ENCODE results near the gene DNAJB7. TPM values are rescaled to one million over a fixed set of nuclear protein-coding genes. Genes with fewer than 3 reads are reported as not detected.

Gene DNAJB7
- total RNA-seq, 1 experiment from 2014 or later, result not detected

DNA sequence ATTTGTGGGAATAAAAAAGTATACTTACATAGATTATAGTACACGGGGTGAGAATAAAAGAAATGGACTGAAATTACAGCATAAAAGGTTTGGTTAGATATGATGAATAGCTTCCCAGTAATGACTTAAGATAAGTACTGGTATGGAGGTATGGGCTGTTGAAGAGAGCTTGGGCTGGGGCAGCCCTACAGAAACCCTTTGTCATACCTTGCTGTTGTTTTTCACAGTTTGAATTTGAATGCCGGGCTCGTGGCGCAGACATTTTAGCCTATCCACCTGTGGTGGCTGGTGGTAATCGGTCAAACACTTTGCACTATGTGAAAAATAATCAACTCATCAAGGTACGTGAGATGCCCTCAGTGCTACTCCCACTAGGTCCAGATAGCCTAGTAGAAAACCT, 47.0 kb upstream of the DNAJB7 start:
- no peak for DNase-seq (ENCODE audit: low spot score)

DNA sequence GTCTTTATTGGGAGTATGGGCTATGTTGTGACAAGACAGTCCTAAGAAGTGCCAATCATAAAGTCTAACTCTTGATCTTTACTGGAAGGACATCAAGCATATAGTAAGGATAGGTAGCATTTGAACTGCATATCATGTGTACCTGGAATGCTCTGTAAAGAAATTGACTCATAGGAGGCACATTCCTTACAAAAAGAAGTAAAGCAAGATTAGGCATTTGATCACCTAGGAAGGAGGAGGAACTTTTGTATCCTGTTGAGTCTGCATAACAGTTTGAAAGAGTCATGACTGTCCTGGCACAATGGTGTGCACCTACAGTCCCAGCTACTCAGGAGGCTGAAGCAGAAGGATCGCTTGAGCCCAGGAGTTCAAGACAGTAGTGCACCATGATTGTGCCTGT, 42.2 kb upstream of the DNAJB7 start:
- Mint-ChIP-seq H3K36me3 (peaks cover 6% of the 10 kb centered on the region), H3K9me3 (no peaks in the 10 kb centered on the region), H3K27me3 (ENCODE audit: low read depth) (no peaks in the 10 kb centered on the region), H3K27ac (no peak overlapping the region), H3K4me1 (0 out of 2 replicates have a peak, but pooled peaks cover 2% of the 10 kb centered on the region), H3K4me3 (no peak overlapping the region)
- ChIA-PET CTCF (no interaction called here), POLR2A (no interaction called here)
- 0 out of 2 replicates have a peak, but pooled peaks have one; percentile 4 for TF ChIP-seq ZNF121 (CRISPR knock-in tag; IDR thresholded peaks at IDR 0.05)
- no peak for TF ChIP-seq ZNF138 (CRISPR knock-in tag; conservative IDR thresholded peaks at IDR 0.05)
- DNase-seq (ENCODE audit: low spot score), result no peak
- ATAC-seq, result no peak

More for the DNA sequence above, 47.0 kb upstream of the DNAJB7 start:
- peak; percentile 60 for ATAC-seq
- H3K9me3 Mint-ChIP-seq, result no peaks in the 10 kb centered on the region
- no peak overlapping the region for H3K4me3 Mint-ChIP-seq
- H3K36me3 Mint-ChIP-seq, result peaks cover 21% of the 10 kb centered on the region
- no peak for TF ChIP-seq USF1 (CRISPR knock-in tag; IDR thresholded peaks at IDR 0.05)
- no peak for TF ChIP-seq CBFB (CRISPR knock-in tag; IDR thresholded peaks at IDR 0.05; ENCODE audit: low read depth)
- POLR2A ChIA-PET, result no interaction called here
- 0 out of 2 replicates have a peak, but pooled peaks cover 2% of the 10 kb centered on the region for H3K4me1 Mint-ChIP-seq
- CTCF ChIA-PET, result interaction anchor here (0.9 to 3.9 kb wide), 3 partner anchors 10 to 329 kb away, joined by 4 to 22 read pairs (median 8); no protein-coding TSS in a partner anchor
- no peaks in the 10 kb centered on the region for H3K27me3 Mint-ChIP-seq (ENCODE audit: low read depth)
- peak overlapping the region; percentile 19; the same call in 1 of the 2 replicates for H3K27ac Mint-ChIP-seq

DNA sequence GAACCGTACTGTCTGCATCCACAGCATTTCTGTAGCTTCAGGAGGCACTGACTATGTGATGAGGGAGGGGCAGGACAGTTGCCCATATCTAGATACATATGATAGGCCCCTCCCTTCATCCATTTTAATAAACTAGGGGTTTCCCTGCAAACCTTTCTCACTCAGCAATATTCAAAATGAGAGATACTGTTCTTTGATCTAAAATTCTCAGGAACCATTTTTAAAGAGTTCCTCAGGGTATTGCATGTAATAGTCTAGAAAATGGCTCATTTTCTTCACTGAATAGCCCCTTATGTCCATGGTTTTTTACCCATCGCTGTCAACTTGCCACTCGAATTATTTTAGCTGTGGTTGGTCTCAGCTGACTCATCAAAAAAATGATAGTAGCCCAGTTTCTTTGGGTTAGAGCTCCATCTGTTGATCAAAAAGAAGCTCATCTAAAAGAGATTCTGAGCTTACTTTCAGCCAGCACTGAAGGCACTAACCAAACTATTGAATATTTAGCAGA, 37.0 kb upstream of the DNAJB7 start:
- DNase-seq (ENCODE audit: low spot score) (no peak), ATAC-seq (no peak)
- ChIA-PET POLR2A (interaction anchor here (0.6 to 1.0 kb wide), 3 partner anchors 12 to 43 kb away, joined by 3 read pairs; no protein-coding TSS in a partner anchor), CTCF (interaction anchor here (0.6 to 1.5 kb wide), 36 partner anchors 9 to 551 kb away, joined by 3 to 18 read pairs (median 4); partner anchors contain the start of gene ST13)
- Mint-ChIP-seq H3K9me3 (no peaks in the 10 kb centered on the region), H3K27ac (no peak overlapping the region; the same call in 1 of the 2 replicates), H3K36me3 (no peaks in the 10 kb centered on the region), H3K4me3 (no peak overlapping the region), H3K4me1 (0 out of 2 replicates have a peak, but pooled peaks cover 2% of the 10 kb centered on the region), H3K27me3 (ENCODE audit: low read depth) (no peaks in the 10 kb centered on the region; the same call in 1 of the 2 replicates)
- no peak for TF ChIP-seq E2F5 (CRISPR knock-in tag; IDR thresholded peaks at IDR 0.05)
- TF ChIP-seq TP53 (CRISPR knock-in tag; IDR thresholded peaks at IDR 0.05), result no peak
- TF ChIP-seq, protein P1, sequence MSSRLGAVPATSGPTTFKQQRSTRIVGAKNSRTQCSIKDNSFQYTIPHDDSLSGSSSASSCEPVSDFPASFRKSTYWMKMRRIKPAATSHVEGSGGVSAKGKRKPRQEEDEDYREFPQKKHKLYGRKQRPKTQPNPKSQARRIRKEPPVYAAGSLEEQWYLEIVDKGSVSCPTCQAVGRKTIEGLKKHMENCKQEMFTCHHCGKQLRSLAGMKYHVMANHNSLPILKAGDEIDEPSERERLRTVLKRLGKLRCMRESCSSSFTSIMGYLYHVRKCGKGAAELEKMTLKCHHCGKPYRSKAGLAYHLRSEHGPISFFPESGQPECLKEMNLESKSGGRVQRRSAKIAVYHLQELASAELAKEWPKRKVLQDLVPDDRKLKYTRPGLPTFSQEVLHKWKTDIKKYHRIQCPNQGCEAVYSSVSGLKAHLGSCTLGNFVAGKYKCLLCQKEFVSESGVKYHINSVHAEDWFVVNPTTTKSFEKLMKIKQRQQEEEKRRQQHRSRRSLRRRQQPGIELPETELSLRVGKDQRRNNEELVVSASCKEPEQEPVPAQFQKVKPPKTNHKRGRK (CRISPR knock-in tag; IDR thresholded peaks at IDR 0.05; ENCODE audit: borderline replicate concordance), result no peak
- TF ChIP-seq ARID4B (CRISPR knock-in tag; IDR thresholded peaks at IDR 0.05; ENCODE audit: borderline replicate concordance), result no peak
- no peak for TF ChIP-seq NR1H2 (CRISPR knock-in tag; IDR thresholded peaks at IDR 0.05)
- TF ChIP-seq CTCF (IDR thresholded peaks at IDR 0.05), result no peak
- TF ChIP-seq, protein P2, sequence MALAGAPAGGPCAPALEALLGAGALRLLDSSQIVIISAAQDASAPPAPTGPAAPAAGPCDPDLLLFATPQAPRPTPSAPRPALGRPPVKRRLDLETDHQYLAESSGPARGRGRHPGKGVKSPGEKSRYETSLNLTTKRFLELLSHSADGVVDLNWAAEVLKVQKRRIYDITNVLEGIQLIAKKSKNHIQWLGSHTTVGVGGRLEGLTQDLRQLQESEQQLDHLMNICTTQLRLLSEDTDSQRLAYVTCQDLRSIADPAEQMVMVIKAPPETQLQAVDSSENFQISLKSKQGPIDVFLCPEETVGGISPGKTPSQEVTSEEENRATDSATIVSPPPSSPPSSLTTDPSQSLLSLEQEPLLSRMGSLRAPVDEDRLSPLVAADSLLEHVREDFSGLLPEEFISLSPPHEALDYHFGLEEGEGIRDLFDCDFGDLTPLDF (CRISPR knock-in tag; IDR thresholded peaks at IDR 0.05), result no peak
- no peak for TF ChIP-seq ESRRA (CRISPR knock-in tag; IDR thresholded peaks at IDR 0.05; ENCODE audit: borderline replicate concordance)
- TF ChIP-seq NR3C1 (CRISPR knock-in tag; conservative IDR thresholded peaks at IDR 0.05; ENCODE audit: low read depth), result no peak
- no peak for TF ChIP-seq USF1 (CRISPR knock-in tag; IDR thresholded peaks at IDR 0.05)
- TF ChIP-seq IRF1 (CRISPR knock-in tag; IDR thresholded peaks at IDR 0.05), result no peak
- no peak for TF ChIP-seq ERG (CRISPR knock-in tag; IDR thresholded peaks at IDR 0.05)
